HG02885 (cell line): ENCODE results near the gene HOXB5.

Source experiments
- ATAC-seq: cut with Tn5 transposase; IDR thresholded peaks from one replicate; pipeline ENCODE4 v1.9.1; 2021; ENCODE audit warnings: mild to moderate bottlenecking; ENCODE audit not compliant: unreplicated experiment, poor library complexity

Gene HOXB5

DNA sequence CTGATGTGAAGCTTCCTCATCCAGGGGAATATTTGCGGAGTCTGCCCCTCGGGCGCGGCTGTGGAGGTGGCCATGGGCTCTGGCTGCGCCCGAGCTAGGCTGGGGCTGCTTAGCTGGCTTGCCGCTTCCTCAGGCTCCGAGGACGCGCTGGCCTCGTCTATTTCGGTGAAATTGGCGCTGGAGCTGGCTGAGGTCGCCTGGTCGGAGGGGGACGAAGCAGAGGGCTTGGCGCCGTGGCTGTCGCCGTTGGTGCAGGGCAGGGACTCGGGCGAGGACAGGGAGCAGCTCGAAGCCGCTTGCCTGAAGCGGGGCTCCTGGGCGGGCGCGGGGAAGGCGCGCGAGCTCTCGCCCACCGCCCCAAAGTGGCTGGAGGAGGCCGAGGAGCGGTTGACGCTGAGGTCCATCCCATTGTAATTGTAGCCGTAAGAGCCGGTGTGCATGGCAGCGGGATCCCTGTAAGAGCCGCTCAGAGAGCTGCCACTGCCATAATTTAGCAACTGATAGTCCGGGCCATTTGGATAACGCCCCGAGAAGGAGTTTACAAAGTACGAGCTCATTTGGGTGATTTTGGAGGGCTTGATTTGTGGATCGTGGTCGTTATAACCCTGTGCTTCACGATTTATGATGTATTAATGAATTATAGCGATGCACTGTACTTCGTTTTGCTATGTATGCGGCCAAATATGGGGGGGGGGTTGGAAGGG lies at the start of gene HOXB5:
Gene HOXB5, minus strand, starts transcription at position 654 of the 704 bp plus-strand sequence. Its CDS starts 97 bp downstream, at position 557.
- ATAC-seq: no peak

DNA sequence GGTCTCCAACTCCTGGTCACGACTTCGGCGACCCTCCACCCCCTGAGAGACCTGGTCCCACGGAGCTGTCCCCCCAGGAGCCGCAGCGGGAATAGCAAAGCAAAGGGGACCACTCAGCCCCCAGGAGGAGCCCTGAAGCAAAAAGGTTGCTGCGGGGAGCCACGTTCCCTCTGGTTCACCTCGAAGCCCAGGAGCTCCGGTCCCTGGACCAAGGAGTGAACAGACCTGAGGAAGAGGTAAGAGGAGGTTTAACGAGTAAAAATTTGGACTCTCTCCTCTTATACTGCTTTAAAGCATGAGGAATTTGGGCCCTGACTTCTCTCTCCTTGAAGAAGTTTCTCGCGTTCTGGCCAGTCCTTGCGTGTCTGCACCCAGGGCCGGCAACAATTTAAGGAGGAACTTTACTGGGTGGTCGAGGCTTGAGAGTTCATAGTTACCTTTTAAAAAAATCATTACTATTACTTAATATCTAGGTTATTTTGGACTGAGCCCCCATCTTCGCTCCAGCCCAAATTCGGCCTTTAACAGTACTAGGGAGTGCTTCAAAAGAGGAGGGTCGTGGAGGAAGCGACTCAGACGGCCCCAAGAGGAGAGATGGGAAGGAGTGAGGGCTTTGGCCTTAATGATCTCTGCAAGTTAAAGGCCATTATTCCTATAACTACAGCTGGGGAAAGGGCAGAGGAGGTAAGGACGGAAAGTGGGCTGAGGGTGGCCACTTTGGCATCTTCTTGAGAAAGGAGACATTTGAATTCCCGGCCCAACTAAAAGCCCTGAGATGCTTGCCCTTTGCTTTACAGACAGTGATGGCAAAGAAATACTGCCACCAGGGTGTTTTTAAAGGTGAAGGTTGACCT lies 49.5 kb upstream of the HOXB5 start:
- no peak for ATAC-seq

DNA sequence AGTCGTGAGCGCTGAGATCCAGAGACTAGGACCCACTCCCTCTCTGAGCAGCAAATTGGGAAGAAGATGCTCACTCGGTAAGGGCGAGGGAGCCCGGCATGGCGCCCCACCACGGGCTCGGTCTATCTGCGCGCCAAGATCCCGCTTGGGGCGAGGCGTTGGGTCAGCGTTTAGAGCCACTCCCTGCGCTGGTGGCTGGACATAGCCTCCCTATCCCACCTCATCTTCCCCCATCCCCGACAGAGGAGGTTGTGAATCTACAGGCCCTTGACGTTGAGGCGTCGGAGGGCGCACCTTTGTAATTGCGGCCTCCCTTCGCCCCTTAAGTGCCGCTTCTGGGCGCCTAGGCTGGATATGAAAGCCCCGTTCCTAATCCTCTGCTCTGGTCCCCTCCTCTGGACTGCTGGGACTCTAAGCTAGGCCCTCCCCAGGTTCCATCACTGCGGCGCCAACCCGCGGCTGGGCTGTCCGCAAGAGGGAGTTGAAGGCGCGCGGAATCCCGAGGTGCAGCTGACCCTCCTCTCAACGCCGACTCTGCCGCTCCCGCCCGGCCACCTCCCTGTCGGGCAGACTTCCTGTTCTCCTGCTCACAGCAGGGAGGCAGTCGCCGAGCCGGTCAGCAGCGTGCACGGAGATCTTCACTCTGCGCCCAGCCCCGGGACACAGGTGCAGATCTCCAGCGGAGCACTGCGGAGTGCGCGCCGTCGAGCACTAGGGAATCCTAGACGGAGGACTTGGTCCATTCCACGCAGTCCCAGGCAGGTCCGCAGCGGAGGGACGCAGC lies 48.7 kb upstream of the HOXB5 start:
- no peak for ATAC-seq

DNA sequence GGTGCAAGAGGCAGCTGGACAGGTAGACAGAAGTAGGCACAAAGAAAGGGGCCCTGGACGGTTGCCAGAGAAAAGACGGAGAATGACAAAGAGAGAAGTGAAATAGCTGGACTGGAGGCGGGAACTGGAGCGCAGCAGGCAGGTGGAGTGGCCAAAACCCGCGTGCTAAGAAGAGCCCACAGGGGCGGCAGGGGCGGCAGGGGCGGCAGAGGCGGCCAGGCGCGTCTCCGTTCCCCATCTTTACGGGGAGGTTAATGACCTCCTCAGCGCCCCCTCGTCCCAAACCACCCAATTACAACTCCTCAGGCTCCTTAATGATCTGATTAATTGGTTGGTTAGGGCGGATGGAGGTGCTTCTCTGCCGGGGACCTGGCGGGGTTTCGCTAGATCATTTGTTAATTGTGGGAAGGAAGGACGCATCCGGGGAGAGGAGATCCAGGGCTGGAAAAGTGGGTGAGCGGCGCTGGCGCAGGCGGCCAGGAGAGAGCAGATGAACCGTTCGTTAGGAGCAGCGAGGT lies 48.0 kb upstream of the HOXB5 start:
- ATAC-seq: no peak

DNA sequence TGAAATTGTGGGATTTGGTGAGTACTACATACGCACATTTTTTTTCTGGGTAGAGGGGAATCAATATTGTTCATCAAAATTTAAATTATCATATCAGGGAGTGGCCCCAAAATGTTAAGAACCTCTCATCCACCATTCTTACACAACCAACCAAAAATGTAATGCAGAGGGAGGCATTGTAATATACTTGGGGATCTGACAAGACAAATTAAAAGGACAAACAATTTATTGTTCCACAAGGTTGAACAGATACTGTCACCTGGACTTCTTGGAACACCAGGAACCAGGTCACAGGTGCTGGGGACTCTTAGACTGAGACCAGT lies 47.2 kb upstream of the HOXB5 start:
- no peak for ATAC-seq

DNA sequence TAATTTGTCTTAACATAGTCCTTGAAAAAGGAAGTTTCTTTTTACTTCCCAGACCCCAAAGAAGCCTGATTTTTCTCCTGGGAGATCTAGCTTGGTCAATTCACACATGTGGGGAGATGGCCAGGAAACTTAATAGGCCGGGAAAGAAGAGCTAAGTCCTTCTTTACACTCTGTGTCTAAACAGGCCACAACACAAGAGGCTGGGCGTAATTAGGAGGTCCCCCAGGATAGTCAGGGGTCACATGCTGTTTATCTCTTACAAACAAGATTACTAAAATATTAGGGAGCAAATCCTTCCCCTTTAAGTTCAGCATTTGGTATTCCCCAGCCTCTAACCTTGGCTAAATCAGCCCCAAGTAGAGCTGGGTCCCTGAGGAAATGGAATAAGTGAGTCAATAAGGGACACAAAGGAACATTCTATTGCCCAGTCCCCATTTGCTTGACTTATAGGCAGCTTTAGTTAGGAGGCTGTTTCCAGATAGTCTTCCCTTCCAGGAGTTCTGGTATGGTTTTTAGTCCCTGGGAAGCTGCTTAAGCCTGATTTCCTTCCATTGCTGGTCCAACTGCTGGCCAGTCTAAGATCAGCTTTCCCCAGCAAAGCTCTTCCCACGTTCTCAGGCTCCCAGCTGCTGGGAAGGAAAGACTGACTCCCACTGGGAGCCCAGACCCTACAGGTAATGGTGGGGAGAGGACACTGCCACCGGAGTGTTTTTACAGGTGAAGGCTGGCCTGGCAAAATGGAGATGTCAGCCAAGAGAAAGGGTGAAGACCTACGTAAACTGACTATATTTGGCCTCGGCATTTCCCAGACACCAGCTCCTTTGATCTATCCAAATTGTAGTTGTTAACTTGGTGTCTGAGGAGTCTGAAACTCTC lies 46.6 kb upstream of the HOXB5 start:
- ATAC-seq: no peak

DNA sequence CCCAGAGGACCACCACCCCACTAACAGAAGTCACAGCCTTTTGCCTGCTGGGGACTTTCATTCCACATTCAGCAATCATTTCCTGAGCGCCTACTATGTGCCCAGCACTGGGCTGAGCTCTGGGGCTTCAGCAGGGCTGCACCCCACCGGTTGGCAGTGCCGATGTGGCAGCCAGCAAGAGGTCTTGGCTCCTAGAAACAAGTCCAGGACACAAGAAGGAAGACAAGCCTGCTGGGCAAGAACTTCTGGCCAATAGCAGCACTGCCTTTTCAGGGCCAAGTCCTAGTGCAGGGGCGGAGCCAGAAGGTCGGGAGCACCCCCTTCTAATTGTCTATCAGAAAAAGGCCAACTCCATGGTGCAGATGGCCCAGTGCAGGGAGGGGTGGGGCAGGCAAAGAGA lies 45.6 kb upstream of the HOXB5 start:
- ATAC-seq: no peak

DNA sequence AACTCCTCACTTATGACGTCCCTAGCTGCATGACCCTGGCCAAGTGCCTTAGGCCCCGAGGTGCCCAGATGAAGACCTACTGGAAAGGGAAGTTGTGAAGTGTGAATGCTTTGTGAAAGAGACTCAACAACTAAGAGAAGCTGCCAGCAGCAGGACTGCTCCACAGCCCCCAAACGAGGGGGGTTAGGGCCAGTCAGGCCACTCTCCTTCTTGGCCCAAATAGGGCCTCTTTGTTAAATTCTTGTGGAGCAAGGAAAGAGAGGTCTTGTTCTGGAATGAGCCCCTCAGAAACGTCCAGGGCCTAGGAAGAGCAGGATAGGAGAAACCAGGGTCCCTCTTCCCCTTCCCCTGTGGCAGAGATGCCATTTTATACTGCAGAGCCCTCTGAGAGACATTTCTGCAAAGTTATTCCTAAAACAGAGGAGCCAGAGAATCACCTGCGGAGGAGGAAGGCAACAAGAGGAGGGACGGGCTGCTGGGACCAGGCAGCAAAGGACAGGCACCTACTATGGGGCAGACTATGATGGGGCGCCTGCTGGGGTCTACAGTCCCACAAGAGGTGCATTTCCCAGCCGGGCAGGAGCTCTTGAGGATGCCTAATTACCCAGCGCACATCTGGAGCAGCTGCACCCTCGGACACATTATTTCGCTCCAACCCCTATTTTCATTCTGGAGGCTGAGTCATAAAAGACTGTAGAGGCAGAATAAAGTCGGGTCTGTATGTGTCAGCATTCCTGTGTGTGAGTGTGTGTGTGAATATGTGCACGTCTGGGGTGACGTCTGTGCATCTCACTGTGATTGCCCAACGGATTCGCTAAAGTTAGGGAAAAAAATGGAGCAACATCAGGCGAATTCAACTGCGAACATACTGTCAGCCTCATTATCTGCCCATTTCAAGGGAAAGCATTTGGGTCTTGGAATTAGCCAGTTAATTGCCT lies 44.0 kb upstream of the HOXB5 start:
- no peak for ATAC-seq

DNA sequence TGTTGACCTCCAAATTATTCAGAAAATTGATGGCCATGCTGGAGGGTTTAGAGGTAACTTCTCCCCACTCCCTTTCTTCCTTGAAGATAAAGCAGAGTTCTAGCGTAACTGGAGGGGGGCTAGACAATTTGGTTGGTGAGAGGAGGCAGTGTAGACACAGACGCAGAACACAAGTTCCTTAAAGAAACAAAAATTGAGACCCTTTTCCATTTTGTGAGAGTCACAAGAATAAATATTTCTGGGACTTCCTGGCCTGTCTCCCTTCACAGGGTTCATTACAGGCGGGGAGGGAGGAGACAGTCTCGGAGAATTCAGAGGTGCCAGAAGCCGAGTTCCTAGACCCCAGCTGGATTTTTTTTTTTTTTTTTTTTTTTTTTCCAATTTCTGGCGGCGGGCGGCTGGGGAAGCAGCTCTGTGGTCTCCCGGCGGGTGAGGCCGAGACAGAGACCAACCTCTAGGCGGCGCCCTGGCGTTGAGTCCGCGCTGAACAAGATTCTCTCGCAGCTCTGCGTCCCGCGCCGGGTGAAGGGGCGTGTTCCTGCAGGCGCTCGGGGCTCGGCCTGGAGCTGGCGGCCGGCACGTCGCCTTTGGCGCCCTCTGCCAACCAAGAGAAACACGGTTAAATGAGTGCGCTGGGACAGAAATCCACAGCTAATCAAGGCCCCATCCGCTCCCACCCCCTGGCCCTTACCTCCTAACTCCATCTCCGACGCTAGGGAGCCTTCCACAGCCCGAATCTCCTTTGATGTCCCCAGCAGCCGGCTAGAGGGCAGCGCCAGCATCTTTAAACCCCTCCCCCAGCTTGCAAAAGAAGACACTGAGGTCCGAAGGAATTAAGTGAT lies 42.8 kb upstream of the HOXB5 start:
- no peak for ATAC-seq

DNA sequence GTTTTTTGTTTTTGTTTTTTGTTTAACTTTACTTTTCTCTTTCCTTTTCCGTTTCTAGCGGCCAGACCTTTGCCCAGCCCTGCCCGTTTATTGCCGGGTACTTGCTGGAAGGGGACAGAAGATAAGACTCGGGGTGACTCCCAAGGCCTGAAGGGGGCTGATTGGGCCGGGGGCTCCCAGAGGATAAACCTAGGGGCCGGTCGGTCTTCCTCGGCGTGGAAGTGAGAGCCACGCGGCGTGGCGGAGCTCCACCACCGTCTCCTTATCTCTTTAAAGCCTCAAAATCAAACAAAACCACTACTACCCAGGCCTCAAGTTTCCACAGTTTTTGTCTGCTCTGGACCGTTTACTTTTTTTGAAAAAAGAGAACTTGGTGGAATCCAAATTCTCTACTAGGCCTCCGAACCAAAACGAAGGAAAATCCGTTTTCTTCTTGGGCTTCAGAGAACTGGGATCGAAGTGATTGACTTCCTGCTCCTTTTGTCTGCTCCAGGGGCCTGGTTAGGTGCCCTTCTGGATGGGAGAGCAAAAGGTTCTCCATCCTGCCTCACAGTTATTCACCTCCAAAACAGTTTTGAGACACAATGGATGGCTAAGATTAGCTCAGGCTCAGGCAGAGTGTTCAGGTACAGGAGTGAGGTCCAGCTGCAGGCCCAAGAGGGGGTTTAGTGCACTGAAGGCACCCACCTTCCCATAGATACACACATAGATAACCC lies 41.1 kb upstream of the HOXB5 start:
- ATAC-seq: no peak

DNA sequence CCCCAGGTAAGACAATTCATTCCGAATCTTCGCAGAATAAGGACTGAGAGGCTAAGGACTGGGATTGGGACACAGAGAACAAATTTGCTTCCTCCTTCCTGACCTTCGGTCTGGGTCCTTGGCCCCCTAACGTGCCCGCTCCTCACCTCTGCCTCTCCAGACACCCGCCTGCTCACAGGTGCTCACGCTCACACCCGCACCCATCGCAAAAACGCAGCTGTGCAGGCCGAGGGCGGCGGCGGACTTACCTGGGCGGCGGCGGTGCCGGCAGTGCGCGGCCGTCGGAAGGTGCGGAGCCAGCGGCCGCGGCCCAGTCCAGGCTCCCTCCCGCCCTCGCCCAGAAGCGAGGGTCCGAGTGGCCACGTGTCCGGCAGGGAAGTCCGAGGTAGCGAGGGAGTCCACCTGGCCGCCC lies 39.7 kb upstream of the HOXB5 start:
- ATAC-seq: no peak

DNA sequence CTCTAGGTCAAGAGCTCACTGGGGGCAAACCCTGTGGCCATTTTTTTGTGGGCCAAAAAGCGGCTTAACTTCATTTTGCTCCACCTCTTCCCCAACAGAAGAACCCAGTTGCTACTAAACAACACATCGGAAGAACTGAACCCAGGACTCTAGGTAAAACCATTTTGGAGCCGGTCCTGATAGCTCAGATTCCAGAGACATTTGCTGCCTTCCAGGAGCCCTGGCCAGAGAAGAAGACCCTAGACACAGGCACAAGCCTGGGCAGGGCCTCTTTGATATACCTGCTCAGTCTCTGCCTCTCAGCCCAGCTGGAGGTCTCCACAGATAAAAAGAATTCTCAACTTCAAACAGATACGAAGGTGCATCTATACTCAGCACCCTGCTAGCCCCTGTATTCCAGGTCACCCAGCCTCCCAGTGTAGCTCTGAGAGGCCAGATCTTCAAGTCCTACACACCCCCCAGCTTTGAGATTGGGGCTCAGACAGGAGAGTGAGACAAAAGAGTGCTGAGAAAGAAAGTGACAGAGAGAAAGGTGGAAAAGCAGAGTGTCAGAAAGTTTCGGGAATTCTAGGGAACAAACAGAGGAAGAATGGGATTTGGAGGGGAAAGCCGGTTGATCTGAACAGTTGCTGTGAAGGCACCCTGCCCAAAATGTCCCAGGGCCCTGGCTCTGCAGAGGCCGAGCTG lies 39.1 kb upstream of the HOXB5 start:
- ATAC-seq: no peak

DNA sequence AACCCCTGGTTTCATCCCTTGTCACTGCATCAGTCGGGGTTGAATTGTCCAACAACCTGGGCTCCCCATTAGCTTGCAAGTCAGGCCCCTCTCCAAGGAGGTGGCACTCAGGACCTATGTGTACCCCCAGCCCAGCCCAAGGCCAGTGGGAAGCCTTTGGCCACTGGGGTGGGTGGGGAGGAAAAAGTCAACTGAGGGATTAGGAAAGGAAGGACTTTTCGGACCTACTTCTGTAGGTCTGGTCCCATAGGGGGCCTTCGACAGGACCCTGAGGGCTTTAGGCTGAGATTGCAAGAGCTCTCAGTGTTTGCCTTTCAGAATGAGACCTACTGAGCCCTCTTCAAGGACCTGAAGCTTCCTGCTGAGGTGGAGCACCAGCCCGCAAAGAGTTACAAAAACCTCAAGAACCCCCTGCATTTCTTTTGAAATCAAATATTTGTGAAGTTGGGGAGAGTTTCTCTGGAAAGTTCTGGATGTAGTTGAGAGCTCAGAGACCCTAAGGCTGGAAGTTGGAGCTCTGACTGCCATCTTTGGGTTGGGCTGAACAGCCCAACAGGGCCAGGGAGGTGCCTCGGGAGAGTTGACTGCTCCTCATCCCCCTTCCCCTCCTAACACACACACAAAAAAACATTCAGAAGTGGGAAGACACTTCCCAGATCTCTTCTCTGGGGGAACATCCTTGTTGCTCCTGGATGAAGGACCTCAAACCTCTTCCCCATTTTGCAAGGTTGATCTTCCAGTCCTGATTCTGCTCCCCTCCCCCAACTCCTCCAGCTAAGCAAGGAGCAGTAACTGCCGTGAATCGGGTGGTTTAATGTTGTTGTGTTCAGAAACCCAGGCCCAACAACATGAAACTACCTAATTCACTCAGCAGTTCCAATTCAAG lies 38.4 kb upstream of the HOXB5 start:
- no peak for ATAC-seq

DNA sequence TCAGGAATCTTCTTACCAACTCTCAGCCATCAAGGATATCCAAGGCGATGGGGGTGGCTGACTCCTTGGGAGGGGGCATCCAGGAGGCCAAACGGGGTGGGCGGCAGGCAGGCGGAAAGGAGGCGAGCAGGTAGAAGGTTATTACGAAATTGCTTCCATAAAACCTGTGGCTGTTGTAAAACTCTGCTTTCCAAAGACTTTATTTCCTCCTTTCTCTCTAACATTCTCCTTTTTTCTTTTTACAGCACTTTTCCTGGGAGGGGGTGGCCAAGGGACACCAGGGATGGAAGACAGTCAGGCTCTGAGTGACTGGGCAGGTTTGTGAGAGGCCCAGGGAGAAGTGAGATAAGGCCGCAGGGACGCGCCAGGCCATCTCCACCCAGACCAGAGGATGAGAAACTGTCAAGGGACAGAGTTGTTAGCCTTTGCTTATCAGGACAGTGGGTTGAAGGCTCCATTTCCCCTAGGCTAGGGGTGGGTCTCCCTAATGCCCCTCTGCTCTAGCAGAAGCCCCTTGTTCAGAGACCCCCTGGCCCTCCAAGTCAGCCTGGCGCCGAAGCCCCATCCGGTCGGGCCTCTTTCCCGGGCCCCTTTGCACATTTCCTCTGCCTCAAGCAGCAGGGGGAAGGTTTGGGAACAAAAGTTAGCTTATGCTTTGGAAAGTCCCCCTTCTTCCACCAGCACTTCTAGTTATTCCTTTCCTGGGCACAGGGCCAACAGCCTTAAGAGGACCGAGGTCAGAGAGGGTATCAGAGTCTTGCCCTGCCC lies 37.5 kb upstream of the HOXB5 start:
- no peak for ATAC-seq
